ENCODE measurements around the gene ARIH2.

Gene ARIH2

DNA sequence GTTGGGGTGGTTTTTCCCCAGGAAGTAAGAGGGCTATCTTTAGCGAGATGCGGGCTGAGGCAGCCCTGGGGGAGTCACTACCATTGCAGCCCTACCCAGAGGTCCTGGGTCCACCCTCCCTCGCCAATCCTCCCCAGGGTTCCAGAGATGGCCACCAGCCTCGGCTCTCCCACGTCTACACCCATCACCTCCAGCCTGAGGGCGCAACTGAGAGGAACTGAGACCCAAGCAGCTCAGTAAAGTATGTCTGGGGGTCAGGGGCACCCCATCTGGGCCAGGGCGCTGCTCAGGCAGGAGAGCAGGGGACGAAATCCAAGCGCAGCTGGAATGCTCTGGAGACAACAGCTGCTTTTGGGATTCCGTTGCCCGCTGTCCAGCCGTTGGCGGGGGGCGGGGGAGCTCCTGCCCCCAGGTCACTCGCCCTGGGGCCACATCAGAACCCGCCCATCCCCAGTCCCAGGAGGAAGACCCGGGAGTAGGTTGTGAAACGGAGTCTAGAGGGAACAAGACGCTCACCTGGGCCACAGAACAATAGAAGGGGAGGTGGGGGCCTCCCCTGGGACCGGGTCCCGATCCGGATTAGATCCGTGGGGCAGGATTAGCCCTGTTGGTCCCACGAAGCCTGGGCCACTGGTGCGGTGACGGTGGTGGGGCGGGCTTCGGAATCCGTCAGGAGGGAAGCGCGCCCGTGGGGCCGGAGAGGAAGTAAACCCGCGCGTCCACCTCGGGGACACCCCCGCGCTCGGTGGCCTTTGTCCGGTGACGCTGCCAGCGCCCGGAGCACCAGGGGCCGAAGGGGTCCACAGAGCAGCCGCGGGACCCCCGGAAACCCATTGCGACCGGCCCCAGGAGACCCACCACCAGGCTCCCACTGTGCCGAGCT lies 101.9 kb downstream of the ARIH2 start:
- DNase-seq, result no peak

DNA sequence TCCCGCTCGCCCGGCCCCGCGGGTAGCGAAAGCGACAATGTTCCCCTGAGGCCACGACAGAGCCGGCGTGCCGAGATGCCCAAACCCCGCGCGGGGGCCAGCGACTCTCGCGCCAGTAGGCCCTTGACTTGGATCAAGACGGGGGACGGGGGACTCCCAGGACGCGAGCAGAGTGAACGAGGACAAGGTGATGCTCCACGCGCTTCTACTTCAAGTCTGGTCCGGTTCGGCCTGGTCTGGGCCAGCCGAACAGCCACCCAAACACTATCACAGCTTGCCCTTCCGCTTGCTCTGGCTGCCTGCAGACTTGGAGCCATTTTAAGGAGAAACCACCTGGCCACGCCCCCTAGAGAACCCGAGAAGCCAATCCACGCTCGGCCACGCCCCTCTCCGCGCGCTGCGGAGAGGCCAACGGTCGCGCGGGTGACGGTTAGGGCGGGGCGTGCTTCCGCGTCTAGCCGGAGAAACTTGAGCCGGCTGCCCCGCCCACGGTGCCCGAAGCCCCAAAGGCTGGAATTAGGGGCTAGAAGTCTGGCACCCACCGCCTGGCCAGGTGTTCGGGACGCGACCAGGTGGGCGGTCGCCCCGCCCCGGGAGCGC lies 102.7 kb downstream of the ARIH2 start:
- peak; percentile 86 for DNase-seq

DNA sequence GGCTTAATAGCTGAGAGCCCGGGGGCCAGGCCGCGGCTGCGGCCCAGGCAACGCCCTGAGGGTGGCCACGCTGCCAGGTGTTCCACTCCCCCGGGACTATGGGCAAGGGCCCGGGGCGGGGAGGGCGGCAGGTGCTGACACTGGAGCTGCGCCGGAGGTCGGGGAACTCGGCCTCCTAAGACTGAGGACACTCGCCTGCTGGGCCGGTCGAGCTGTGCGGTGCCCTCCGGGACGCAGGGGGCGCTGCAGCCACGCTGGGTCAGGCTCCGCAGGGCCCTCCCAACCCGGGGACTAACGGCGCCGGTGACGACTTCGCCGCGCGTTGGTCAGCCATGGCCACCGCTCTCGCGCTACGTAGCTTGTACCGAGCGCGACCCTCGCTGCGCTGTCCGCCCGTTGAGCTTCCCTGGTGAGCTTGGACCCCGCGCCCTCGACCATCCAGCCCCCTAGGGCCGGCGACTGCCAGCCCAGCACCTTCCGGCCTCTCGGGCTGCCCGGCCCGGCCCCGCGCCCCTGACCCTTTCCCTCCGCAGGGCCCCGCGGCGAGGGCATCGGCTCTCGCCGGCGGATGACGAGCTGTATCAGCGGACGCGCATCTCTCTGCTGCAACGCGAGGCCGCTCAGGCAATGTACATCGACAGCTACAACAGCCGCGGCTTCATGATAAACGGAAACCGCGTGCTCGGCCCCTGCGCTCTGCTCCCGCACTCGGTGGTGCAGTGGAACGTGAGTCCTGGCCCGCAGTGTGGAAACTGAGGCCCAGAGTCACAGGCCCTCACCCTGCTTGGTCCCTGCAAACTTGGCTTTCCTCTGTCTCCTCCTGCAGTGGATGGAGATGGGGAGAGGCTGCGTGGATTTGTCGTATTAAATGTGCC lies 103.4 kb downstream of the ARIH2 start, which contains the start of gene NDUFAF3:
Gene NDUFAF3, plus strand, starts transcription at position 309 of the 875 bp plus-strand sequence. Its CDS starts 24 bp downstream, at position 333.
- peak; percentile 84 for DNase-seq

DNA sequence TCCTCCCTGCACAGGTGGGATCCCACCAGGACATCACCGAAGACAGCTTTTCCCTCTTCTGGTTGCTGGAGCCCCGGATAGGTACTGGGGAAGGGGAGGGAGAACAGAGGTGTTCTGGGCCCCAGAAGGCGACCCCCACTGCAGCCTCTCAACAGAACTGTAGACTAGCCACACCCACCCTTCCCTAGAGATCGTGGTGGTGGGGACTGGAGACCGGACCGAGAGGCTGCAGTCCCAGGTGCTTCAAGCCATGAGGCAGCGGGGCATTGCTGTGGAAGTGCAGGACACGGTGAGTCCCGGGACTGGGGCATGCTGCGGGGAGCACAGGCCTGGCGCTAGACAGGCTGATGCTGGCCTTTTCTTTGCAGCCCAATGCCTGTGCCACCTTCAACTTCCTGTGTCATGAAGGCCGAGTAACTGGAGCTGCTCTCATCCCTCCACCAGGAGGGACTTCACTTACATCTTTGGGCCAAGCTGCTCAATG lies 104.1 kb downstream of the ARIH2 start:
- no peak for DNase-seq

DNA sequence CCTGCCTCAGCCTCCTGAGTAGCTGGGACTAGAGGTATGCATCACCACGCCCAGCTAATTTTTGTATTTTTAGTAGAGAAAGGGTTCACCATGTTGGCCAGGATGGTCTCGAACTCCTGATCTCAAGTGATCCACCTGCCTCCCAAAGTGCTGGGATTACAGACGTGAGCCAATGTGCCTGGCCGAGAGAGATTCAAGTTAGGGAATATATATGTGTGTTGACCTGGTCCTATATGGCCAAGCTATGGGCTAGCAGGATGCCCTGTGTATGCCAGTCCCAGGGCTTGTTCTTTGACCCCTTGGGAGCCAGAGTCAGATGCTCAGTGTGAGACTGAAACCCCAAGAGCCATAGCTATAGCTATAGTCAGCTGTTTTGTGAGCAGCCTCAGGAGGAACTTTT lies 105.1 kb downstream of the ARIH2 start:
- DNase-seq, result no peak

DNA sequence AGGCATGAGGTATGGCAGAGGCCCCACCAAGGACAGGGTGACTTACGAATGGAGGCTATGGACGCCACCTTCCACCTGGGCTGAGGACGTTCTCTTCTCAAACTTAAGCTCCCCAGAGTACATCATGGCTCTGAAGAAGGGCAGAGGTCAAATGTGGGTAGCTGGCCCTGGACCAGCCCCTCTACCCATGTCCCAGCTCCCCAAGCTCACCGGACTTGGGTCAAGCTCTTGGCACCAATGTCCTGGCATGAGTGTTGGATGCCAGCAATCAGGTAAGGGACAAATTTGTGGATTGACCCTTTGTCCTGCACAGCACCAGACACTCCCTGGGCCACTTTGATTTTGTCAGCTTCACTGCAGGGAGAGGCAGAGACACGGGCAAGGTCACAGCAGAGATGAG lies 105.8 kb downstream of the ARIH2 start:
- no peak for DNase-seq

DNA sequence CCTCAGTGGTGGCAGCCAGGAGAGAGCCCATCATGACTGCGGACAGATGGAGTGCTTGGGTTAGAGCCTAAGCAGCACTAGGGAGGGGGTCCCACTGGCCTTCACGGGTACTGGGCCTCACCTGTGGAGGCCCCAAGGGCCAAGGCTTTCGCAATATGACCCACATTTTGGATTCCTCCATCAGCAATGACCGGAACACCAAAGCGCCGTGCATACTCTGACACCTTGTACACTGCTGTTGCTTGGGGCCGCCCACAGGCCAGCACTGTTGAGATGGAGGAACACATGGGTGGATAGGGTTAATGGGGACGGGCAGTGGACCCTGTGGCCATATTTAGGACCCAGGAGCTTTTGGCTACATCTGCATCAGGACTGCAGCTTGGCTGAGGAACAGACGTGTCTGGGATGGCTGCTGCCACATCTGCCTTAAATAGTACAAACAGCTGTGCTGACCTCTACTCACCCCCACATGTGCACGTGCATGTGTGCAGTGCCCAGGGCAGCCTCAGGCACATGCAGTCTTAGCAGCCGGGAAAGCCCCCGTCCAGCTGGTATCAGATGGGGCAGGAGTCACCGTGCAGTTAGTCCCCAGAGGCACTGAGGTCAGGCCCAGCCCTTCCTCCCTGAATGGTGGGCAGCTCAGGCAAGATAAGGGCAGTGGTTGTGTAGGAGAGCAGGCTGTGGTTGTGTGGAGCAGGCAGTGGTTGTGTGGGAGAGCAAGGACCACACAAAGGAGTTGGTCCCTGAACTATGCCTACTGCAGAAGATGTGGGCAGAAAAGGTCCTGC lies 106.6 kb downstream of the ARIH2 start:
- DNase-seq, result no peak

DNA sequence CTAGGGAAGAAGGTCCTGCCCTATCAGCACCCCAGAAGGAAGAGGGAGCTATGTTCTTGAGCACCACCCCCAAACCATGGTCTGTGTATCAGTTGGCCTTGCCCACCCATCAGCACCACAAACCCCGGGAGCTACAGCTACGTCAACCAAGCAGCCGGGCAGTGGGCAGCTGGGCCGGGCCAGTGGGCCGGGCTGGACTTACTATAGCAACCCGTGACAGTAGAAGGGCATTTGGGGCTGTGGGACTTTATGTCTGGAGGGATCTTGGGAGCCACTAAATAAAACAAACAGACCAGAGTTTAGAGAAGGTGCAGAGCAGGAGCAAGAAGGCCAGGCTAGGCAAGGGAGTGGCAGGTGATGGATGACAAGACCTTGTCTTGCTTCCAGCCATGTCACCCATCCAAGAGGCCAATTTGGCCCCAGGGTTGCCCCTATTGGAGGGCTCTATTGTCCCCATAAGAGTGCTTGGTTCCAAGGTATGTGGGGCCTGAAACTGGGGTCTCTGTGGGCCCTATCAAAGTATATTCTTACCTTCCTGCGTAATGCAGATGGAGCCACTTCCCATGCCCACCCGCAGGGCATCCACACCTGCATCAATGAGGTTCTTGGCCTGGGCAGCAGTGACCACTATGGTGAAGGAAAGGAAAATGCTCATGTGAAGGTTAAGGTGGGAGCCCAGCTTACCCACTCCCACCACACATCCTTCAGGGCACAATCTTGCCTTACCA lies 107.3 kb downstream of the ARIH2 start:
- DNase-seq, result no peak

DNA sequence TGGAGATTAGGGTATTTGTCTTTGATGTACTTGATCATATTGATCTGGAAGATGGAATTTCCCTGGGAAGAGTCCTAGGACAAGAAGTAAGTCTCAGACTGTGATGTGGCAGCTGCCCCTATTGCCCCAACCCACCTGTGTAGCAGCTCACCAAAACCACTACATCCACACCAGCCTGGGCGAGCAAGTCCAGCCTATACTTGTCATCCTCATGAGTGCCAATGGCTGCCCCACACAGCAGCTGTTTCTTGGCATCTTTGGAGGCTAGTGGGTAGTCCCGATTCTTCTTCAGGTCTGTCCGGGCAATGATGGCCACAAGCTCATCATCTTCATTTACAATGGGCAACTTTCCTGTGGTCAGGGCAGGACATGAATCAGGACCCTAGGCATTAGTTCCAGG lies 107.9 kb downstream of the ARIH2 start:
- DNase-seq, result no peak

DNA sequence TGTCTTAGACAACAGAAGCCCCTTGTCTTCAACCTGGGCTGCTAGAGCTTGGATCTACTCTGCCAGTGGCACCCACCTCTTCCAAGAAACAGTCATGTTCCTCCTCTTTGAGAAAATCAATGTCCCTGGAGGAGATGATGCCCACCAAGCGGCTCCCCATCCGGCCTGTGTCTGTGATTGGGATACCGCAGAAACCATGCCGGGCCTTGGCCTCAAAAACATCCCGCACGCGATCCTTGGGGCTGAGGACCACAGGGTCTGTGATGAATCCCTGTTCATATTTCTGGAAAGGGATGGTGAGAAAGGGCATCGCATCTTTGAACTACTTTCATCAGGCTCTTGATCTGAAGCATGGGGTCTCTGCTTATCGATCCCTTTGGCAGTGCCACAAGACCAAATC lies 109.0 kb downstream of the ARIH2 start:
- DNase-seq, result no peak

DNA sequence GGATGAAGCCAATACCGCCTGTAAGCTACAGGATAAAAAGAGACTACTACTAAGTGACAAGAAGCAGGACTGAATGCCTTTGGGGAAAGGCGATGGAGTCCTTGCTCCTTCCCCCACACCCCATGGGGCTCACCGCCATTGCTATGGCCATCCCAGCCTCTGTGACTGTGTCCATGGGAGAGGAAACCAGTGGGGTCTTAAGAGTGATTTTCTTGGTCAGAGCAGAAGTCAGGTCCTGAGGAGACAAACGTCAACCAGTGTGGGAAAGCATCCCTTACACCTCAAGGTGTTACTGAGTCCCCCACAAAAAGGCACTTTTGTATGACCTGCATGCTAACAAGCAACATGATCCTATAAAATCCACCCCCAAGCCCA lies 109.6 kb downstream of the ARIH2 start:
- DNase-seq, result no peak

DNA sequence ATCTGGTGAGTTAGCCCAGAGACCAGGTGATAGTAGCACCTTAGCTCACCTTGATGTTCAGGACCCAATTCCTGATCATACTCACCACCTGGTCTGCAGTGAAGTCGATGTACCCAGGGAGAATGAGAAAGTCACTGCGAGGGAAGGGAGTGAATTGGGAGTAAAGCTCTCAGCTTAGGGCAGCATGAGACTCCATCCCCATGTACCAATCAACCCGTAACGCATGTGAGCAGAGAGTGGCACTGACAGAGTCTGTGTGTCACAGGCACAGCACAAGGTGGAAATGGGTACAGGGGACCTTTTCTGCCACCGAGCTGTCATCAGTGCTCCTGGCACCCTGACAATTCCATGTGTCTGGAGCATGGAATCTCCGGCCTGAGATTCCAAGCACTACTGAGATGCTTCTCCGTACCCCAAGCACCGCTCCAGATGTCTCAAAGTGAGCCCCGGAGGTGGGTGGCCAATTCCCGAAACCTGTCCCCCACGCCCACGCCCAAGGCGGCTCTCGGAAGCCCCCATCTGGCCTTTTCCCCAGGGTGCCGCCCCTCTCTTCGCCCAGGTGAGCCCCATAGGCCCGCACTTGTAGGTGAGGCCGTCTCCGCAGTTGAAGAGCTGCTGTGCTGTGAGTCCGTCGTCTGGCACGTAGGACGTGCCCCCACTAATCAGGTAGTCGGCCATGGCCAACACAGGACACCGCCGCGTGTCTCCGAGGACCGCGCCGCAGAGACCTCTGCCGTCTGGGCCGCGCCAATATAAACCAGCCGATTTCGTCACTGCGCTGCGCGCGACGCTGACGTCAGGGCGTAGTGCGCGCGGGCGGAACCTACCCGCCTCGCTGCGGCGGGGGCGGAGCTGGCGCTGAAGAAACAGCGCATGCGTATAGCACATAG lies 110.3 kb downstream of the ARIH2 start, which contains the start of gene IMPDH2:
Gene IMPDH2, minus strand, starts transcription at position 726 of the 890 bp plus-strand sequence. Its CDS starts 48 bp downstream, at position 678.
- DNase-seq, result peak; percentile 69

DNA sequence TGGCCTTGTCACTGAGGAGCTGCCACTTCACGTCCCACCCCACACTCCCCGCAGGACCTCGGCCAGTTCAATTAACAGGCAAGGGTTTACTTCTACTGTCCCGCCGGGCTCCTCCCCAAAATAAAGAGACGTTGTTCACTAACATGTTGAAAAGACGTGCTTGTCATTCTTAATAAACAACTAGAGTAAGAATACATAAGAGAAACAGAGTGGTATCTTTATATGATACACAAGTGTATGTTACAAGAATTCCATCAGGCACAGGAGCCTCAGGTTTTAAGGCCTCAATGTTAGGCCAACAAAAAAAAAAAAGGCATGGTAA lies 110.9 kb downstream of the ARIH2 start:
- no peak for DNase-seq

DNA sequence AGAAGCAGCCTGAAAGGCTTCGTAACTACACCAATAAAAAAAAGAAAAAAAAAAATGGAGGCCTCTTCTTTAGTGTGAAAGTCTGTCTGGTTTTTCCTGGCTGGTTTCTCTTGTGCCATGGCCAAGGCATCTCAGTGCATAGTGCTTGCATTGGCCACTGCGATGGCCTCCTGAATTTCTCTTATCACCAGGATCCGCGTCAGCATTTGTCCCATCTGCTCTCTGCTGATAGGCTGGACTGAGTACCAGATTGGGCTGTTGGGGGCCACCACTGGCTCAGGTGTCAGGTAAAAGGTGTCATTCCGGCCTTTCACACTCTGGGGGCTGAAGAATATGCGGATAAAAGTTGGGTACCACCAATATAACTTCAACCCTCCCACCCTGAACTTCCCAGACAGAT lies 111.7 kb downstream of the ARIH2 start:
- DNase-seq, result no peak

DNA sequence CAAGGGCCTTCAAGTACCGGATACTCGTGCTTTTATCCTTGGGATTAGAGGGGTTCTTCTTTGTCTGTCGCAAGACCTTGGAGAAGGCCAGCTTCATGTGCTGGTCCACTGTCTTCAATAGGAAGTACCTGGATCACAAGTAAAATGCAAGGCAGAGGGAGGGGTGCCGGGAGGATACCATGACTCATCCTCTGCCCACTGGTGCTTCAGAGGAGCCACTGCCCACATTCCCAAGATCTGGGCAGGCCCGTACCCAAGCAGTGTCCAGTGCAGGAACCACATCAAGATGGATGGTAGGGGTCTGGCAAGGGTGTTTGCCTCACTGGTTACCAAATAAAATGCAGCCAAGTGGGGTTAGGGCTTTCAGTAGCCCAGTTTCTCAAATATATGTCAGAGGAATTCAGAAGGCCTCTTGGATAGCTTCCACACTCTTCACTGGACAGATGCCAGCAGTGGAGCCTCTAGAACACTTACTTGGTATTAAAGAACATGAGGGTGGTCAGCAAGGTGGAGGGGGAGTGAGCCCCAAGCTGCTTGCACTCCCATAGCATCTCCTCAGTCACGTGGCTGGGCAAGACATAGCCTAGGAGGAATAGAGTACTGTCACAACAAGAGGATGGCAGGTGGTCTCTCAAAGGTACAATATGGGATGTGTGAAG lies 114.1 kb downstream of the ARIH2 start:
- no peak for DNase-seq

DNA sequence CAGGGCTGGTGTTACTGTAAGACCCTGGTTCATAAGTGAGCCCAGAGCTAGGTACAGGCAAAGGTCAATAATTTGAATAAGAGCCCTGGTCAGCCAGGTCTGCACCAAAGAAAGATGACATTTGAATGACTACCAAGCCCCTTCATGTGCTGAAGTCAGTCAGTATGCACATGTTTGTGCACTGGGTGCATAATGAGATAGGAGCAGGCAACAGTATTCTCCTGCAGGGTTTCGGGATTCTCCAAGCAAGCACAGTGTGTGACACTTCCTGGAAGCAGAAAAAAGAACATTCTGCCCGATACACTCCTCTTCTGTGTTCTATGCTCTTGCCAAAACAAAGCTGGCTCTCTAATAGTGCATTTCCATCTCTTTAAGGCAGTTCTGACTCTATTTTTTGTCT lies 116.0 kb downstream of the ARIH2 start:
- DNase-seq, result no peak

DNA sequence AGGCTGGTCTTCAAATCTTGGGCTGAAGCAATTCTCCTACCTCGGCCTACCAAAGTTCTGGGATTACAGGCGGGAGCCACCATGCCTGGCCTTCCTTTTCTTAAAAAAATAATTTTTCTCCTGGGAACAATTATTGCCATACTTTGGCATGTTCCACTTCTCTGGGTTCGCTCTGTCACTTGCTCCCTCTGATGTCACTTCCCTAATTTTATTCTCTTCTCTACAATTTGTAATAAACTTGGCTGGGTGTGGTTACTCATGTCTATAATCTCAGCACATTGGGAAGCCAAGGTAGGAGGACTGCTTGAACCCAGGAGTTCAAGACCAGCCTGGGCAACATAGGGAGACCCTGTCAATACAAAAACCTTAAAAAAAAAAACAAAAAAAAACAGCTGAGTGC lies 116.6 kb downstream of the ARIH2 start:
- no peak for DNase-seq
